ENCODE data around the gene TAF3. TPM values are rescaled to one million over a fixed set of nuclear protein-coding genes. Genes with fewer than 3 reads are reported as not detected.

TAF3 gene
- total and polyA plus RNA-seq, 11 donors: 5.7 to 14.0 (median 10.3) TPM

DNA sequence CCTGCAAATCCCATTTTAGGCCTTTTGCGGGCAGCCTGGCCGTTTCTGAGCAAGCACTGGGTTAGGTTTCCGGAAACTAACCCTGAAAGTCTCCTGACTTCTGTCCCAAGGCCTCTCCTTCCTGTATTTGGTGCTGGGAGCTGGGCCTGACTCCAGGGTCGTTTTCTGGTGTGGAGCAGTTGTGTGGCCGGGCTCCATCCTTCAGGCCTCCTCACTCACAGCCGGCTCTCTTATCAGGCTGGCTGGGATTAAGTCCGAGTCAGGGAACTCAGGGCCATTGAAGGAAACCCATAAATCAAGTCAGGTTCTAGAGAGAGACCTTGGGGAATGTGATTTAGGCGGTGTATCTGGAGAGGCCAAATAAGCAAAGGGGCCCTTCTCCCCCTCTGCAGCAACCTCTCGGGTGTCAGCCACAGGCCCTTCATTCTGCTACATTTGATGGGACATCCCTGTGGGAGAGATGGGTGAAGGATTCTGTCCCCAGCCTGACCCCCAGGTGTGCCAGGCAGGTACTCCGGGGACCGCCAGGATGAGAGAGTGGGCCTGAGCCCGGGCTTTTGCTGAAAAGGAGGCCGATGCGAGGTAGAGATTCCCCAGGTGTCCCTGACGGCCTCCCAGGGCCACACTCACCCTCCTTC is 239.4 kb downstream of the TAF3 start:
- H3K4me1 ChIP-seq: peaks cover 0 to 59% (median 14%) of the 10 kb centered on the region in 12 donors
- no peaks in the 10 kb centered on the region for H3K9me3 ChIP-seq
- H3K36me3 ChIP-seq: no peaks in the 10 kb centered on the region
- no peak for DNase-seq
- TF ChIP-seq, protein P1, sequence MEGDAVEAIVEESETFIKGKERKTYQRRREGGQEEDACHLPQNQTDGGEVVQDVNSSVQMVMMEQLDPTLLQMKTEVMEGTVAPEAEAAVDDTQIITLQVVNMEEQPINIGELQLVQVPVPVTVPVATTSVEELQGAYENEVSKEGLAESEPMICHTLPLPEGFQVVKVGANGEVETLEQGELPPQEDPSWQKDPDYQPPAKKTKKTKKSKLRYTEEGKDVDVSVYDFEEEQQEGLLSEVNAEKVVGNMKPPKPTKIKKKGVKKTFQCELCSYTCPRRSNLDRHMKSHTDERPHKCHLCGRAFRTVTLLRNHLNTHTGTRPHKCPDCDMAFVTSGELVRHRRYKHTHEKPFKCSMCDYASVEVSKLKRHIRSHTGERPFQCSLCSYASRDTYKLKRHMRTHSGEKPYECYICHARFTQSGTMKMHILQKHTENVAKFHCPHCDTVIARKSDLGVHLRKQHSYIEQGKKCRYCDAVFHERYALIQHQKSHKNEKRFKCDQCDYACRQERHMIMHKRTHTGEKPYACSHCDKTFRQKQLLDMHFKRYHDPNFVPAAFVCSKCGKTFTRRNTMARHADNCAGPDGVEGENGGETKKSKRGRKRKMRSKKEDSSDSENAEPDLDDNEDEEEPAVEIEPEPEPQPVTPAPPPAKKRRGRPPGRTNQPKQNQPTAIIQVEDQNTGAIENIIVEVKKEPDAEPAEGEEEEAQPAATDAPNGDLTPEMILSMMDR (IDR thresholded peaks at IDR 0.05): no peak
- no peak for TF ChIP-seq POLR2A (IDR thresholded peaks at IDR 0.05)
- intact Hi-C loops (cut with DNase I): loop anchor here in 5 of 10 donors (10.0 kb wide), 4 partner anchors 217 to 417 kb away; no protein-coding TSS in a partner anchor
- H3K27ac ChIP-seq: peak overlapping the region in 9 of 12 donors; percentile 8 to 80 (median 57)
- WGBS, 4 donors: 55 to 60% (median 58%) methylated on average over 10 to 15 of the region's 15 CpGs
- no peak for ATAC-seq
- H3K27me3 ChIP-seq: peaks cover 7 to 94% (median 62%) of the 10 kb centered on the region in 9 donors
- peak overlapping the region in 8 of 12 donors; percentile 55 to 75 (median 62) for H3K4me3 ChIP-seq

- no peak for TF ChIP-seq POLR2A (IDR thresholded peaks at IDR 0.05)
- TF ChIP-seq, protein P1 (IDR thresholded peaks at IDR 0.05): no peak
- Histone ChIP-seq H3K9me3 (no peaks in the 10 kb centered on the region), H3K36me3 (no peaks in the 10 kb centered on the region), H3K27me3 (peaks cover 4 to 94% (median 62%) of the 10 kb centered on the region in 9 donors), H3K4me1 (peaks cover 0 to 52% (median 8%) of the 10 kb centered on the region in 12 donors), H3K27ac (peak overlapping the region in 2 of 12 donors; percentile 43 to 81), H3K4me3 (peak overlapping the region in 2 of 12 donors; percentile 4 to 40)
- ATAC-seq (no peak), DNase-seq (no peak)
- WGBS, 4 donors: 54 to 68% (median 58%) methylated on average over 44 to 45 of the region's 45 CpGs
- intact Hi-C loops (cut with DNase I): loop anchor here in 5 of 10 donors (10.0 kb wide), 4 partner anchors 216 to 416 kb away; no protein-coding TSS in a partner anchor
Observed at GRCh38 chr10:8058274-8059111, 240.2 kb downstream of the TAF3 start.

DNA sequence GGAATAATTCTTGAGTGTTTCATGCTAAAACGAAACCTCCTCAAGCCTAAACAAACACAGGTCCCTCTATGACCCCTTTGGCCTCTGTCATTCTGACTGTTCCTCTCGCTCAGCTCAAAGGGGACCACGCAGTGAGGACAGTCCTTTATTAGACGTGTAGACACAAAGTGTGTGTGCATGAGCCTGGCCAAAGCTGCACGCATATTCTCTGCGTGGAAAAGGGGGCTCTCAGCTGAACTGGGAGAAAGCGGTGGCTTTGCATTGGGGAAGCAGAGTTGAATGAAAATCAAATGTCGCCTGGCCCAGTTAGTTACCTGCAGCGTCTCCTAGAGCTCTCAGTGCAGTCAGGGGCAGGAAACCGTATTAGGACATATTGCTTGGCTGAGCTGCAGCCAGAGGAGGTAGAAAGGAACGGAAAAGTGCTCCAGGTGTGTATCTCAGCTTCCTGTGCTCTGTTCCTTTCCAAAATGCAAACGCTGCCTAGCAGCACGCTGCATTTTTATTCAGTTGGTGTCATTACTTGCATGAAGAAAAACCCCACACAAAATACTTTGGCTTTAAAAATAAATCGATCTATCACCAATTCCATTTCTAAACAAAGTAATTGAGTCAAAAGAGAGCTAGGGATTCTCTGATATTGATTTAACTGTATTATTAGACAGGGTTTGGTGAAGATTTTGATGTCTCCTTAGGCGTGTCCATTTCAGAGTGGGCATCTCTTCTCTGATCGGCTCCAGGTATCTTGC is 241.1 kb downstream of the TAF3 start:
- WGBS, 4 donors: 48 to 59% (median 54%) methylated on average over 16 of the region's 16 CpGs
- DNase-seq (no peak), ATAC-seq (no peak)
- H3K9me3 ChIP-seq: no peaks in the 10 kb centered on the region
- peak overlapping the region in 2 of 12 donors; percentile 43 to 81 for H3K27ac ChIP-seq
- peaks cover 4 to 93% (median 59%) of the 10 kb centered on the region in 9 donors for H3K27me3 ChIP-seq
- H3K4me3 ChIP-seq: peak overlapping the region in 3 of 12 donors; percentile 4 to 40 (median 9)
- intact Hi-C loops (cut with DNase I): loop anchor here in 5 of 10 donors (10.0 kb wide), 4 partner anchors 215 to 415 kb away; no protein-coding TSS in a partner anchor
- TF ChIP-seq, protein P1 (IDR thresholded peaks at IDR 0.05): no peak
- no peak for TF ChIP-seq POLR2A (IDR thresholded peaks at IDR 0.05)
- peaks cover 0 to 46% (median 2%) of the 10 kb centered on the region in 12 donors for H3K4me1 ChIP-seq
- H3K36me3 ChIP-seq: no peaks in the 10 kb centered on the region
